ENCODE data around the gene AQP2.

The AQP2 gene

GRCh38 chr12:49944718-49945117 is 5.8 kb upstream of the AQP2 start:
- TF ChIP-seq, protein P1, sequence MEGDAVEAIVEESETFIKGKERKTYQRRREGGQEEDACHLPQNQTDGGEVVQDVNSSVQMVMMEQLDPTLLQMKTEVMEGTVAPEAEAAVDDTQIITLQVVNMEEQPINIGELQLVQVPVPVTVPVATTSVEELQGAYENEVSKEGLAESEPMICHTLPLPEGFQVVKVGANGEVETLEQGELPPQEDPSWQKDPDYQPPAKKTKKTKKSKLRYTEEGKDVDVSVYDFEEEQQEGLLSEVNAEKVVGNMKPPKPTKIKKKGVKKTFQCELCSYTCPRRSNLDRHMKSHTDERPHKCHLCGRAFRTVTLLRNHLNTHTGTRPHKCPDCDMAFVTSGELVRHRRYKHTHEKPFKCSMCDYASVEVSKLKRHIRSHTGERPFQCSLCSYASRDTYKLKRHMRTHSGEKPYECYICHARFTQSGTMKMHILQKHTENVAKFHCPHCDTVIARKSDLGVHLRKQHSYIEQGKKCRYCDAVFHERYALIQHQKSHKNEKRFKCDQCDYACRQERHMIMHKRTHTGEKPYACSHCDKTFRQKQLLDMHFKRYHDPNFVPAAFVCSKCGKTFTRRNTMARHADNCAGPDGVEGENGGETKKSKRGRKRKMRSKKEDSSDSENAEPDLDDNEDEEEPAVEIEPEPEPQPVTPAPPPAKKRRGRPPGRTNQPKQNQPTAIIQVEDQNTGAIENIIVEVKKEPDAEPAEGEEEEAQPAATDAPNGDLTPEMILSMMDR (IDR thresholded peaks at IDR 0.05; ENCODE audit: extremely low read depth, insufficient read depth, missing control alignments): no peak
- DNase-seq (ENCODE audit: low spot score): no peak
- in situ Hi-C loops (cut with MboI; ENCODE audit: low pct_unique_long_range_greater_than_20kb, low sequenced_read_pairs, unreplicated experiment): no loop called here

DNA sequence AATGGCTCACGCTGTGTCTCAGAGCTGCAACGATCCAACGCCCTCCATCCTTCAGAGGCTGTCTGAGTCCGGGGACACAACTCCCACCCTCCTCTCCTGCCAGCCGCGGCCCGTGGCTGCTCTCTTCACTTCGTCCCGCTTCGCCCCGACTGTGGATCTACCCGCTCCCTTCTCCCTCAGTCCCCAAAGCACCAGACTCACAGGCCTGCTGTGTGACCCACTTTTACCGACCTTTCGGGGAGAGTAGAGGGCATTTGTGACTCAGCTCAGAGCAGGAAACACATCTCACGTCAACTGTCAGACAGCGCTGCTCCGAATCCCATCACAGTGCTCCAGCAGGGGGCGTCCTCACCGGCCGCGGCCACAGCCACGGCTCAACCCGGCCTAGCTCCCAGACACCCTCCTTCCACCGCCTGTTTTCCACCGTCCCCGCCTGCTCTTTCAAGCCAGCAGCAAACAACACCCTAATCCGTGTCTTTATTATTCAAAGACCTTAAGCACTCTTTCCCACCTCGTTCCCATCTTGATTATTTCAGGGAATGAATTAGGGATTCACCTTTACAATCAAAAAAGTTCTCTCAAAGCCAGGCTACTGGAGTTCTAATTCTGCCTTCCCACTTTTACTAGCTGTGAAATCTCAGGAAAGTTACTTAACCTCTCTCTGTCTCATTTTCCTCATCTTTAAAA is 5.0 kb upstream of the AQP2 start:
- TF ChIP-seq, protein P1 (IDR thresholded peaks at IDR 0.05; ENCODE audit: extremely low read depth, insufficient read depth, missing control alignments): peak; percentile 94
- in situ Hi-C loops (cut with MboI; ENCODE audit: low pct_unique_long_range_greater_than_20kb, low sequenced_read_pairs, unreplicated experiment): no loop called here
- peak; percentile 89 for DNase-seq (ENCODE audit: low spot score)

DNA sequence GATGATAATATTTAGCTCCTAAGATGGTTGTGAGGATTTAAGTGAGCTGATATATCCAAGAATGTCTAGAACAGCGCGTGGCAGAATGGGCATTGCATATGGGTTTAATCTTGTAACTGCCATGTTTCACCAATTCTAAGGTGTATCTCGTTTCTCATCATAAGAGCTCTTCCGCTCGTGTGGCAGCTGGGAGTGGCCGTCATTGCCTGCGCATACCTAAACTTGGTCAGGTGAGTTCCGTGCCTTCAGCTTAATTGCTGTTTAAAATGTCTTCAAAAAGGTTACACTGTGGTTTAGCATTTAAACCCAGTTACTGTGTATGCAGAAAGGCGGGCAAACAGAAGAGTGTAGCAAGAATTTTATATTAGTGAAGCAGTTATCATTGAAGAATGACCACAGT is 4.5 kb upstream of the AQP2 start:
- DNase-seq (ENCODE audit: low spot score): no peak
- in situ Hi-C loops (cut with MboI; ENCODE audit: low pct_unique_long_range_greater_than_20kb, low sequenced_read_pairs, unreplicated experiment): no loop called here

GRCh38 chr12:49946497-49946896 is 4.0 kb upstream of the AQP2 start:
- in situ Hi-C loops (cut with MboI; ENCODE audit: low pct_unique_long_range_greater_than_20kb, low sequenced_read_pairs, unreplicated experiment): no loop called here
- TF ChIP-seq, protein P1 (IDR thresholded peaks at IDR 0.05; ENCODE audit: extremely low read depth, insufficient read depth, missing control alignments): no peak
- no peak for DNase-seq (ENCODE audit: low spot score)

More for the DNA sequence above, 4.5 kb upstream of the AQP2 start:
- TF ChIP-seq, protein P1 (IDR thresholded peaks at IDR 0.05; ENCODE audit: extremely low read depth, insufficient read depth, missing control alignments): no peak

- no peak for DNase-seq (ENCODE audit: low spot score)
- TF ChIP-seq, protein P1 (IDR thresholded peaks at IDR 0.05; ENCODE audit: extremely low read depth, insufficient read depth, missing control alignments): no peak
- in situ Hi-C loops (cut with MboI; ENCODE audit: low pct_unique_long_range_greater_than_20kb, low sequenced_read_pairs, unreplicated experiment): no loop called here
These were observed 2.8 kb upstream of the AQP2 start for GRCh38 chr12:49947593-49948226.

DNA sequence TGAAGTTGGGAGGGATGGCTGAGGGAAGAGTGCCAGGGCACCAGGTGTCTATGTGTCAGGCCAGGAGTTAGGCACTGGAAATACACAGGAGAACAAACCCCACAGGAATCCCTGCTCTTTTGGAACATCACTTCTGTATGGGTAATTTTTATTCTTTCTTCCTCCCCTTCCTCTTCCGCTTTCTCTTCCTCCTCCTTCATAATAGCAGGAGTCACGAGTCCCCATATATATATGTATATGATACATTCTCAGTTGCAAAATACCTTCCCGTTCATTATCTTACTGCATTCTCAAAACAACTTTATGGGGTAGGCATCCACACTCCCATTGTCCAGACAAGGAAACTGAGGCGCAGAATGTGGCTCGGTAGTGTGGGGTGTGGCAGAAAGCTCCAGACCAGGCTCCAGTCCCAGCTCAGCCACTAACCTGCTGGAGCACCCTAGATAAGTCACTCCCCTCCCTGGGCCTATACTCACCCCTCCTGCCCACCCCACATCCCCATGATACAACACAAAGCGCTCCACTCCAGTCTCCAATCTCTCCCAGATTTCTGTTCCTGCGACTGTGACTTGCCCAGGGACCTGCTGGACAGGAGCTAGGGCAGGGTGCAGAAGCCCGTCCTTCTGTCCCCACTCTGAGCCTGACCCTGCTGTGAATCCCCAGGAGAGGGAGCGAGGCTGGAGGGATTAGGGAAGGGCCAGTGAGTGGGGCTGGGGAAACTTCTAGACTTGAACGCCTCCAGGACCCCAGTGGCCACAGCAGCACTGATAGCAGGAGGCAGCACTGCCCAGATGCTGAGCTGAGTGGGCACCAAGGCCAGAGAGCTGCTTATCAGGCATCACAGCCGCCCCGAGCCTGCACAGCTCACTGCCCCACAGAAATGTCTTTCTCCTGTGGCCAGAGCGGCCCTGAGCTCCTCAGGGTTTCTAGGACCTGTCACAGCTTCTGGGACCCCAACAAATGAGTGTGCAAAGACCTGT is 1.4 kb upstream of the AQP2 start:
- in situ Hi-C loops (cut with MboI; ENCODE audit: low pct_unique_long_range_greater_than_20kb, low sequenced_read_pairs, unreplicated experiment): no loop called here
- DNase-seq (ENCODE audit: low spot score): no peak
- TF ChIP-seq, protein P1 (IDR thresholded peaks at IDR 0.05; ENCODE audit: extremely low read depth, insufficient read depth, missing control alignments): no peak
